Stimulated activated CD8-positive, alpha-beta memory T cell treated with anti-CD3 and anti-CD28 coated beads, Interleukin-15, amount 100 ng/mL, for 1 hour (primary cell): ENCODE measurements around the gene ZNF333.
"Not testable (repeated sequence)": the region's sequence is repeated elsewhere in the genome, so short reads cannot be mapped to it uniquely, and the experiment has no call there.

Source experiments
- DNase-seq: peaks from one replicate; pipeline ENCODE4 v3.0.0-alpha.2; 2020; ENCODE audit warnings: low read depth

ZNF333 gene

GRCh38 chr19:14769201-14769600 is 79.4 kb downstream of the ZNF333 start:
- no peak for DNase-seq

GRCh38 chr19:14770136-14770535 is 80.3 kb downstream of the ZNF333 start:
- DNase-seq, result no peak

GRCh38 chr19:14770944-14771839 is 81.3 kb downstream of the ZNF333 start:
- DNase-seq, result no peak

GRCh38 chr19:14772467-14772866 is 82.6 kb downstream of the ZNF333 start:
- DNase-seq, result no peak

- no peak for DNase-seq
These were observed 83.1 kb downstream of the ZNF333 start for GRCh38 chr19:14772995-14773394.

- not testable (repeated sequence) for DNase-seq
These were observed 83.9 kb downstream of the ZNF333 start for GRCh38 chr19:14773722-14774121.

GRCh38 chr19:14774373-14774772 is 84.5 kb downstream of the ZNF333 start:
- no peak for DNase-seq

GRCh38 chr19:14775326-14775725 is 85.5 kb downstream of the ZNF333 start:
- not testable (repeated sequence) for DNase-seq

- DNase-seq, result no peak
These were observed 86.2 kb downstream of the ZNF333 start for GRCh38 chr19:14775869-14776586.

- not testable (repeated sequence) for DNase-seq
These were observed 87.8 kb downstream of the ZNF333 start for GRCh38 chr19:14777645-14778044.

- DNase-seq, result not testable (repeated sequence)
These were observed 88.4 kb downstream of the ZNF333 start, which contains the start of gene ADGRE2 for GRCh38 chr19:14778110-14778845. TSS of gene ADGRE2 (minus strand) at chr19:14778560. CDS start at chr19:14776756, 1,804 bp downstream.

- DNase-seq, result no peak
These were observed 89.3 kb downstream of the ZNF333 start for GRCh38 chr19:14779151-14779550.

GRCh38 chr19:14780622-14781225 is 90.9 kb downstream of the ZNF333 start:
- not testable (repeated sequence) for DNase-seq

GRCh38 chr19:14781713-14782536 is 92.1 kb downstream of the ZNF333 start:
- not testable (repeated sequence) for DNase-seq

GRCh38 chr19:14782626-14783409 is 93.0 kb downstream of the ZNF333 start:
- DNase-seq, result no peak
